SK-N-MC (cell line): Measurements from ENCODE around the gene OR2T27.

ENCODE experiments used
- EZH2 ChIP-seq: fragments of 200-600 bp; sonication (generic); IDR thresholded peaks from one replicate; pipeline ENCODE4 v1.6.1; 2017; ENCODE audit warnings: antibody characterized with exemption
- POLR2AphosphoS5 ChIP-seq: IDR thresholded peaks from 2 replicates; pipeline ENCODE4 v1.6.1; 2012; ENCODE audit warnings: mild to moderate bottlenecking, low read depth, low read length, borderline replicate concordance

DNA sequence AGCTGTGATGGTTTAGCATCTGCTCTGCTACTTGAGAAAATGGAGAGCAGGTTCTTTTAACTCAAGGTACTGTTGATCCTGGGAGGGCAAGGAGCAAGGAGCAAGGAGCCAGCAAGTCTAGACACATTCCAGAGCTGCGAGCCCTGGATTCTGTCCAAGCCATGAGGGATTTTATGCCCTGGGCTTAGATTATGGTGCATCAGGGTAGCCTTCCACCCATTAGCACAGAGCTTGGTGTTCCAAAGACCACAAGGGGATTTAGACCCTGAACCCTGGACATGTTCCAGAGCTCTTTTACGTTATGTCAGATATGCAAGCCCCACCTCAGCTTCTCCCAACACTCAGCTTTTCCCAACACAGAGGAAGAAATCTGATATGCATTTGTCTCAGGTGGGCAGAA lies 49.3 kb upstream of the OR2T27 start:
- TF ChIP-seq POLR2AphosphoS5, result no peak
- TF ChIP-seq EZH2, result no peak
